Ascending aorta (tissue), 2 donors: ENCODE data around the gene PRKRIP1. TPM values are rescaled to one million over a fixed set of nuclear protein-coding genes. Genes with fewer than 3 reads are reported as not detected.
"Not testable (repeated sequence)": the region's sequence is repeated elsewhere in the genome, so short reads cannot be mapped to it uniquely, and the experiment has no call there.

Source experiments
- DNase-seq, 2 donors: peaks; one replicate each; pipeline ENCODE4 v3.0.0-alpha.2; 2019; ENCODE audit warnings: low spot score in 2 of 2
- H3K27ac ChIP-seq, 2 donors: fragments of 200-600 bp; sonication (generic); one replicate each; pipeline ENCODE4 v1.5.1; 2016 to 2017; ENCODE audit warnings: mild to moderate bottlenecking in 1 of 2
- H3K27me3 ChIP-seq: fragments of 200-600 bp; sonication (generic); one replicate; pipeline ENCODE4 v1.5.1; 2017
- H3K36me3 ChIP-seq, 2 donors: fragments of 200-600 bp; sonication (generic); one replicate each; pipeline ENCODE4 v1.5.1; 2016
- H3K4me1 ChIP-seq, 2 donors: fragments of 200-600 bp; sonication (generic); one replicate each; pipeline ENCODE4 v1.5.1; 2016 to 2017; ENCODE audit warnings: mild to moderate bottlenecking in 1 of 2
- H3K4me3 ChIP-seq, 2 donors: fragments of 200-600 bp; sonication (generic); one replicate each; pipeline ENCODE4 v1.5.1; 2016 to 2017; ENCODE audit warnings: mild to moderate bottlenecking in 1 of 2
- H3K9me3 ChIP-seq, 2 donors: fragments of 200-600 bp; sonication (generic); one replicate each; pipeline ENCODE4 v1.5.1; 2016
- intact Hi-C: fragments of 100-400 bp; cut with DNase I; formaldehyde crosslinking; loops from one replicate; pipeline ENCODE4 v1.15.1; 2023
- total RNA-seq: library from RNA; depleted of rRNA; stranded (reverse); fragments of >200 nt; gene quantifications from one replicate; pipeline ENCODE4 v1.1.0, GENCODE V29; 2016
- TF ChIP-seq, protein P1 (sequence below), 3 experiments: fragments of 200-600 bp in 2 of 3; fragments of 450-650 bp in 1 of 3; sonication (generic) in 2 of 3; IDR thresholded peaks; one replicate each; pipeline ENCODE4 v1.5.1; 2016 to 2019; ENCODE audit warnings: antibody characterized with exemption in 3 of 3, mild to moderate bottlenecking in 1 of 3, moderate library complexity in 1 of 3

The PRKRIP1 gene
- total RNA-seq, 1 donor from 2014 or later = 23.6 TPM

DNA sequence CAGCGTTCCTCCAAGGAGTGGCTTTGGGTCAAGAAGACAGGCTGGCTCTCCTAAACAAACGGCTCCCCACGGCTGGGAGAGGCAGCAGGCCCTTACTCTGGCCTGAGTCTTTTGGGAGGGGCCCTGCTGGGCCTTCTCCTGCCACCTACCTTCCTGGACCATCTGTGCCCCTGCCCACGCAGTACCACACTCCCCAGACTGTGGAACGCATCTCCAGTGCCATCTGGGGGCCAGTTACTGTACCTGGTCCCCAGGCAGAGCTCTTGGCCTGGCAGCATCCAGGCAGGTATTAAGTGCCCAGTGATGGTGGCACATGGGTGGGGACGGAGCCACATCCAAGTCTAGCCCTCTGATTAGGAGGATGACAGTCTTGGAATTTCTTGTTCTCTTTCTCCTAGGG lies 54.1 kb downstream of the PRKRIP1 start:
- Histone ChIP-seq H3K27me3 (no peaks in the 10 kb centered on the region), H3K4me3 (no peak overlapping the region), H3K9me3 (no peaks in the 10 kb centered on the region), H3K4me1 (no peaks in the 10 kb centered on the region), H3K27ac (no peak overlapping the region), H3K36me3 (peaks cover 4 to 9% of the 10 kb centered on the region in 2 donors)
- TF ChIP-seq, protein P1, sequence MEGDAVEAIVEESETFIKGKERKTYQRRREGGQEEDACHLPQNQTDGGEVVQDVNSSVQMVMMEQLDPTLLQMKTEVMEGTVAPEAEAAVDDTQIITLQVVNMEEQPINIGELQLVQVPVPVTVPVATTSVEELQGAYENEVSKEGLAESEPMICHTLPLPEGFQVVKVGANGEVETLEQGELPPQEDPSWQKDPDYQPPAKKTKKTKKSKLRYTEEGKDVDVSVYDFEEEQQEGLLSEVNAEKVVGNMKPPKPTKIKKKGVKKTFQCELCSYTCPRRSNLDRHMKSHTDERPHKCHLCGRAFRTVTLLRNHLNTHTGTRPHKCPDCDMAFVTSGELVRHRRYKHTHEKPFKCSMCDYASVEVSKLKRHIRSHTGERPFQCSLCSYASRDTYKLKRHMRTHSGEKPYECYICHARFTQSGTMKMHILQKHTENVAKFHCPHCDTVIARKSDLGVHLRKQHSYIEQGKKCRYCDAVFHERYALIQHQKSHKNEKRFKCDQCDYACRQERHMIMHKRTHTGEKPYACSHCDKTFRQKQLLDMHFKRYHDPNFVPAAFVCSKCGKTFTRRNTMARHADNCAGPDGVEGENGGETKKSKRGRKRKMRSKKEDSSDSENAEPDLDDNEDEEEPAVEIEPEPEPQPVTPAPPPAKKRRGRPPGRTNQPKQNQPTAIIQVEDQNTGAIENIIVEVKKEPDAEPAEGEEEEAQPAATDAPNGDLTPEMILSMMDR (IDR thresholded peaks at IDR 0.05) = no peak
- DNase-seq = no peak
- intact Hi-C loops = no loop called here

DNA sequence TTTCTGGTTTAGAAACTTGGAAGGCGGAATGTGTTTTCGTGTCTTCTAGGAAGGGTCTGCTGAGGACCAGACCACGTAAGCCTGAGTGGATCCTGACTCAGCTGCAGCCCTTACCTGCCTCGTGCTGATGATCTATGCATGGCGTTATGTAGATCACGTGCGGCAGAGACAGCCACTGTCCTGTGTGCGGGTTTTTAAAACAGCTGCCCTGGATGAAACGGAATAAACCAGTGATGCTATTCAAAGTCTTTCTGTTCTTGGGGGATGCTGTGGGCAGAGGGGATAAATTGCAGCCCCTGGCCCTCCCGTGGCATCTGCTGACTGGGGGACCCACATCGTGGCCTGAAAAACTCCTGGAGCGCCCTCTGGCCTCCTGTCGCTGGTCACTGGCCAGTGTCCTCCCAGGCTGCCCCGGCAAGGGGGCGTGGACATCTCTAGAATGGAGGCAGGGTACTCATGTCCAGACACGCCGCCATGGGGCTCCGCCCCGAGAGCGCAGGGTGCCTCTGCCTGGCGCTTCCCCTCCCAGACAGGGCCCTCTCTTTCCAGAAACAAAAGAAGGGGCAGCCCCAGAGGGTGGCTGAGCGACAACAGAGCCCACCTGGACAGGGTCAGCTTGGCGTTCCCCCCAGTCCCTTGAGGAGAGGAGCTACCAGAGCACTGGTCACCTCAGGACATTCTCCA lies 55.4 kb downstream of the PRKRIP1 start:
- TF ChIP-seq, protein P1 (IDR thresholded peaks at IDR 0.05) = no peak
- DNase-seq = no peak
- intact Hi-C loops = no loop called here
- Histone ChIP-seq H3K9me3 (no peaks in the 10 kb centered on the region), H3K4me1 (no peaks in the 10 kb centered on the region), H3K27ac (no peak overlapping the region), H3K4me3 (no peak overlapping the region), H3K36me3 (peaks cover 8 to 20% of the 10 kb centered on the region in 2 donors), H3K27me3 (no peaks in the 10 kb centered on the region)

DNA sequence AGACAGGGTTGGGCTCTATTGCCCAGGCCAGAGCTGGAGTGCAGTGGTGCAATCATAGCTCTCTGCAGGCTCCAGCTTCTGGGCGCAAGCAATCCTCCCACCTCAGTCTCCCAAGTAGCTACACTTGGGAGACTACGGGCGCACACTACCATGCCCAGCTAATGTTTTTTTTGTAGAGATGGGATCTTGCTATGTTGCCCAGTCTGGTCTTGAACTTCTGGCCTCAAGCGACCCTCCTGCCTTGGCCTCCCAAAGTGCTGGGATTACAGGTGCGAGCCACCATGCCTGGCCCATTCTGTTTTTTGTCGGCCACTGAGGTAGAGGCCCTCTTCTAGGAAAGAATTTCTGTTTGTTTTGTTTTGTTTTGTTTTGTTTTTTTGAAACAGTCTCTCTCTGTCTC lies 56.3 kb downstream of the PRKRIP1 start:
- Histone ChIP-seq H3K27me3 (no peaks in the 10 kb centered on the region), H3K27ac (no peak overlapping the region), H3K4me1 (no peaks in the 10 kb centered on the region), H3K36me3 (peaks cover 16 to 25% of the 10 kb centered on the region in 2 donors), H3K9me3 (no peaks in the 10 kb centered on the region), H3K4me3 (no peak overlapping the region)
- intact Hi-C loops = no loop called here
- TF ChIP-seq, protein P1 (IDR thresholded peaks at IDR 0.05) = no peak
- DNase-seq = no peak

DNA sequence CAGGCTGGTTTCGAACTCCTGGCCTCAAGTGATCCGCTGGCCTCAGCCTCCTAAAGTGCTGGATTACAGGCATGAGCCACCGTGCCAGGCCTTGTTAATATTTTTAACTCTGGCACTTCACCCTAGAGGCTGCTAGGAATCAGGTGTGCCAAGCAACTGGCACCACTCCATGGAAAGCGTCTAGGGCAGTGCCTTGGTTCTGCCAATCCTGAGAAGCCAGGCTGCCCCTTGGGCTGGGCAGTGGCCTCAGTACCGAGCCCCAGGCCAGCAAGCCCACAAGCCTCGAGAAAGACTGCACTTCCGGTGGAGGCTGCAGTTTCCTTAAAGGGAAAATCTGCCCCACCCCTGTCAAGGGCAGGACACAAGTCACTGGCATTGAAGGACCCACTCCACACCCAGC lies 57.2 kb downstream of the PRKRIP1 start:
- intact Hi-C loops = no loop called here
- Histone ChIP-seq H3K36me3 (peaks cover 24 to 33% of the 10 kb centered on the region in 2 donors), H3K4me1 (no peaks in the 10 kb centered on the region), H3K9me3 (no peaks in the 10 kb centered on the region), H3K27me3 (no peaks in the 10 kb centered on the region), H3K4me3 (no peak overlapping the region), H3K27ac (peak overlapping the region in 1 of 2 donors; percentile 40)
- DNase-seq = no peak
- TF ChIP-seq, protein P1 (IDR thresholded peaks at IDR 0.05) = no peak

DNA sequence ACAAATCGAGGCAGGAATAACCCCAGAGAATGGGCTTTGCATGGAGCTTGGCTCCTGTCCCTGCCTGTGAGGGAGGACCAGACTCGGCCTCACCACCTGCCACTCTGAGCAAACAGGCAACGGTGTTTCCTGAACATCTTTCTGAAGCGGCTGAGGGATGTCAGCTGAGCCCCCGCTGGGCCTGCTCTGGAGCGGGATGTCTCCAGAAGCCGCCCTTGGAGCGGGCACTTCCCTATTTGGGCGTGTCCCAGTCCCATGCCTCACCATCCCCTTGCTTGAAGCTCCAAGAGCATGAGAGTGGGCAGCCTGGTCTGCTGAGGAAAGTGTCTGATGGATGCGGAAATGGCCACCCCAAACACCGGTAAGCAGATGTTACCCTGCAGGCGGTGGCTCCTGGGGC lies 58.3 kb downstream of the PRKRIP1 start:
- TF ChIP-seq, protein P1 (IDR thresholded peaks at IDR 0.05) = no peak
- intact Hi-C loops = no loop called here
- Histone ChIP-seq H3K27me3 (no peaks in the 10 kb centered on the region), H3K4me3 (no peak overlapping the region), H3K36me3 (peaks cover 36 to 44% of the 10 kb centered on the region in 2 donors), H3K27ac (no peak overlapping the region), H3K9me3 (no peaks in the 10 kb centered on the region), H3K4me1 (no peaks in the 10 kb centered on the region)
- no peak for DNase-seq

DNA sequence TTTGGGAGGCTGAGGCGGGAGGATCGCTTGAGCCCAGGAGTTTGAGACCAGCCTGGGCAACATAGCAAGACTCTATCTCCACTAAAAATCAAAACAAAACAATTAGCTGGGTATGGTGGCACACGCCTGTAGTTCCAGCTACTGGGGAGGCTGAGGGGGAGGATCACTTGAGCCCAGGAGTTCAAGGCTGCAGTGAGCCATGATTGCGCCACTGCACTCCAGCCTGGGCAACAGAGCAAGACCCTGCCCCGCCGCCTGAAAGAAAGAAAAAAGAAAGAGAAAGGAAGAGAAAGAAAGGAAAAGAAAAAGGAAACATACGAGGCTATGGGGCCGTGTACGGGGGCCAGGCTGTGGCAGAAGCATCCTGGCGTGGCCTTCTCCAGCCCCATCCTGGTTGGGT lies 58.8 kb downstream of the PRKRIP1 start:
- H3K27me3 ChIP-seq, H3K9me3 ChIP-seq, H3K4me3 ChIP-seq, DNase-seq, intact Hi-C loops, H3K4me1 ChIP-seq, H3K27ac ChIP-seq: not testable (repeated sequence)
- peaks cover 37 to 44% of the 10 kb centered on the region in 2 donors for H3K36me3 ChIP-seq
